Measurements from ENCODE around the gene PLD3.

Gene PLD3

GRCh38 chr19:40379446-40380198 lies 31.1 kb downstream of the PLD3 start:
- no peak overlapping the region for H3K9ac ChIP-seq (ENCODE audit: low read depth, low read length)
- H3K9me3 ChIP-seq (ENCODE audit: control insufficient read depth, insufficient read depth, low read length) = no peaks in the 10 kb centered on the region
- no peaks in the 10 kb centered on the region; the same call in 1 of the 2 replicates for H3K4me1 ChIP-seq (ENCODE audit: insufficient read depth, low read length)
- H3K36me3 ChIP-seq (ENCODE audit: insufficient read depth, low read length) = peaks cover 5% of the 10 kb centered on the region; the same call in 1 of the 2 replicates

GRCh38 chr19:40380199-40381037 lies 31.9 kb downstream of the PLD3 start:
- Histone ChIP-seq H3K9me3 (ENCODE audit: control insufficient read depth, insufficient read depth, low read length) (no peaks in the 10 kb centered on the region), H3K9ac (ENCODE audit: low read depth, low read length) (no peak overlapping the region), H3K36me3 (ENCODE audit: insufficient read depth, low read length) (peaks cover 5% of the 10 kb centered on the region; the same call in 1 of the 2 replicates), H3K4me1 (ENCODE audit: insufficient read depth, low read length) (no peaks in the 10 kb centered on the region; the same call in 1 of the 2 replicates)

GRCh38 chr19:40381321-40381720 lies 32.8 kb downstream of the PLD3 start:
- Histone ChIP-seq H3K36me3 (ENCODE audit: insufficient read depth, low read length) (peaks cover 5% of the 10 kb centered on the region; the same call in 1 of the 2 replicates), H3K9ac (ENCODE audit: low read depth, low read length) (no peak overlapping the region), H3K9me3 (ENCODE audit: control insufficient read depth, insufficient read depth, low read length) (no peaks in the 10 kb centered on the region), H3K4me1 (ENCODE audit: insufficient read depth, low read length) (no peaks in the 10 kb centered on the region; the same call in 1 of the 2 replicates)

- no peak overlapping the region for H3K9ac ChIP-seq (ENCODE audit: low read depth, low read length)
- H3K9me3 ChIP-seq (ENCODE audit: control insufficient read depth, insufficient read depth, low read length) = no peaks in the 10 kb centered on the region
- no peaks in the 10 kb centered on the region; the same call in 1 of the 2 replicates for H3K4me1 ChIP-seq (ENCODE audit: insufficient read depth, low read length)
Observed at GRCh38 chr19:40383668-40384248, 35.3 kb downstream of the PLD3 start.

GRCh38 chr19:40387155-40387554 lies 38.7 kb downstream of the PLD3 start:
- Histone ChIP-seq H3K4me1 (ENCODE audit: insufficient read depth, low read length) (no peaks in the 10 kb centered on the region; the same call in 1 of the 2 replicates), H3K9ac (ENCODE audit: low read depth, low read length) (no peak overlapping the region), H3K9me3 (ENCODE audit: control insufficient read depth, insufficient read depth, low read length) (no peaks in the 10 kb centered on the region), H3K36me3 (ENCODE audit: insufficient read depth, low read length) (no peaks in the 10 kb centered on the region)

More at GRCh38 chr19:40383668-40384248, 35.3 kb downstream of the PLD3 start:
- peaks cover 2% of the 10 kb centered on the region; the same call in 1 of the 2 replicates for H3K36me3 ChIP-seq (ENCODE audit: insufficient read depth, low read length)

GRCh38 chr19:40388481-40388880 lies 40.0 kb downstream of the PLD3 start:
- no peak overlapping the region for H3K9ac ChIP-seq (ENCODE audit: low read depth, low read length)
- H3K9me3 ChIP-seq (ENCODE audit: control insufficient read depth, insufficient read depth, low read length) = no peaks in the 10 kb centered on the region
- no peaks in the 10 kb centered on the region for H3K36me3 ChIP-seq (ENCODE audit: insufficient read depth, low read length)
- H3K4me1 ChIP-seq (ENCODE audit: insufficient read depth, low read length) = no peaks in the 10 kb centered on the region; the same call in 1 of the 2 replicates

- Histone ChIP-seq H3K9ac (ENCODE audit: low read depth, low read length) (no peak overlapping the region), H3K36me3 (ENCODE audit: insufficient read depth, low read length) (no peaks in the 10 kb centered on the region), H3K9me3 (ENCODE audit: control insufficient read depth, insufficient read depth, low read length) (no peaks in the 10 kb centered on the region), H3K4me1 (ENCODE audit: insufficient read depth, low read length) (no peaks in the 10 kb centered on the region; the same call in 1 of the 2 replicates)
Observed at GRCh38 chr19:40389404-40390083, 41.0 kb downstream of the PLD3 start.

- Histone ChIP-seq H3K9ac (ENCODE audit: low read depth, low read length) (no peak within 1 kb of the TSS), H3K9me3 (ENCODE audit: control insufficient read depth, insufficient read depth, low read length) (no peaks in the 10 kb centered on the region), H3K36me3 (ENCODE audit: insufficient read depth, low read length) (no peaks in the 10 kb centered on the region), H3K4me1 (ENCODE audit: insufficient read depth, low read length) (no peaks in the 10 kb centered on the region; the same call in 1 of the 2 replicates)
Observed at GRCh38 chr19:40390084-40390742, 41.7 kb downstream of the PLD3 start, which contains the start of gene HIPK4. Gene HIPK4, minus strand, starts transcription at chr19:40390181. Its CDS starts 279 bp downstream, at chr19:40389902.

GRCh38 chr19:40392123-40392522 lies 43.6 kb downstream of the PLD3 start:
- Histone ChIP-seq H3K4me1 (ENCODE audit: insufficient read depth, low read length) (no peaks in the 10 kb centered on the region; the same call in 1 of the 2 replicates), H3K36me3 (ENCODE audit: insufficient read depth, low read length) (no peaks in the 10 kb centered on the region), H3K9me3 (ENCODE audit: control insufficient read depth, insufficient read depth, low read length) (no peaks in the 10 kb centered on the region), H3K9ac (ENCODE audit: low read depth, low read length) (no peak overlapping the region)

- no peak overlapping the region for H3K9ac ChIP-seq (ENCODE audit: low read depth, low read length)
- H3K36me3 ChIP-seq (ENCODE audit: insufficient read depth, low read length) = no peaks in the 10 kb centered on the region
- H3K9me3 ChIP-seq (ENCODE audit: control insufficient read depth, insufficient read depth, low read length) = no peaks in the 10 kb centered on the region
- H3K4me1 ChIP-seq (ENCODE audit: insufficient read depth, low read length) = no peaks in the 10 kb centered on the region; the same call in 1 of the 2 replicates
Observed at GRCh38 chr19:40392894-40393517, 44.5 kb downstream of the PLD3 start.

- Histone ChIP-seq H3K4me1 (ENCODE audit: insufficient read depth, low read length) (peaks cover 3% of the 10 kb centered on the region; the same call in 1 of the 2 replicates), H3K36me3 (ENCODE audit: insufficient read depth, low read length) (no peaks in the 10 kb centered on the region), H3K9me3 (ENCODE audit: control insufficient read depth, insufficient read depth, low read length) (no peaks in the 10 kb centered on the region), H3K9ac (ENCODE audit: low read depth, low read length) (no peak overlapping the region)
Observed at GRCh38 chr19:40393894-40394815, 45.7 kb downstream of the PLD3 start.

- Histone ChIP-seq H3K9ac (ENCODE audit: low read depth, low read length) (no peak overlapping the region), H3K36me3 (ENCODE audit: insufficient read depth, low read length) (no peaks in the 10 kb centered on the region), H3K4me1 (ENCODE audit: insufficient read depth, low read length) (peaks cover 4% of the 10 kb centered on the region; the same call in 1 of the 2 replicates), H3K9me3 (ENCODE audit: control insufficient read depth, insufficient read depth, low read length) (no peaks in the 10 kb centered on the region)
Observed at GRCh38 chr19:40394816-40395210, 46.3 kb downstream of the PLD3 start.
